ENCODE data around the gene PLK1. TPM values are rescaled to one million over a fixed set of nuclear protein-coding genes. Genes with fewer than 3 reads are reported as not detected.

Gene PLK1
- total RNA-seq, 2 experiments from 2014 or later = 0.84 to 0.85 TPM

GRCh38 chr16:23700509-23700908 is 21.8 kb downstream of the PLK1 start:
- Mint-ChIP-seq H3K4me3 (no peak overlapping the region), H3K36me3 (ENCODE audit: low read depth) (no peaks in the 10 kb centered on the region)
- TF ChIP-seq CTCF (IDR thresholded peaks at IDR 0.05) = no peak

GRCh38 chr16:23701045-23701444 is 22.4 kb downstream of the PLK1 start:
- Histone ChIP-seq H3K27ac (ENCODE audit: low read depth in 1 of 2, low read length in 2 of 2) (no peak overlapping the region), H3K36me3 (ENCODE audit: insufficient read depth, low read length) (no peaks in the 10 kb centered on the region), H3K4me1 (ENCODE audit: insufficient read depth, low read length) (peaks cover 8% of the 10 kb centered on the region), H3K27me3 (ENCODE audit: control insufficient read depth in 1 of 2, insufficient read depth in 2 of 2, low read length in 2 of 2) (peaks cover 0 to 4% of the 10 kb centered on the region in 2 experiments), H3K9me3 (ENCODE audit: control insufficient read depth in 1 of 2, insufficient read depth in 1 of 2, low read length in 2 of 2) (no peaks in the 10 kb centered on the region), H3K4me3 (ENCODE audit: low read length) (no peak overlapping the region)
- no peak overlapping the region for H3K4me3 Mint-ChIP-seq
- no peak for DNase-seq
- no peaks in the 10 kb centered on the region for H3K36me3 Mint-ChIP-seq (ENCODE audit: low read depth)
- H3K27me3 Mint-ChIP-seq = peaks cover 17% of the 10 kb centered on the region
- intact Hi-C loops (cut with DNase I, micrococcal nuclease) = loop anchor here in 1 of 2 experiments (5.0 kb wide), 1 partner anchor 51 kb away; no protein-coding TSS in a partner anchor
- peaks cover 3% of the 10 kb centered on the region for H3K9me3 Mint-ChIP-seq
- ChIA-PET CTCF (no interaction called here), POLR2A (no interaction called here)
- no peaks in the 10 kb centered on the region for H3K4me1 Mint-ChIP-seq (ENCODE audit: low read depth)
- H3K27ac Mint-ChIP-seq = no peak overlapping the region
- ATAC-seq (ENCODE audit: poor library complexity) = no peak
- TF ChIP-seq CTCF (IDR thresholded peaks at IDR 0.05) = no peak

More at GRCh38 chr16:23700509-23700908, 21.8 kb downstream of the PLK1 start:
- H3K4me3 ChIP-seq (ENCODE audit: low read length) = no peak overlapping the region
- peaks cover 11% of the 10 kb centered on the region for H3K27me3 Mint-ChIP-seq
- peaks cover 8% of the 10 kb centered on the region for H3K4me1 ChIP-seq (ENCODE audit: insufficient read depth, low read length)
- no peaks in the 10 kb centered on the region for H3K27me3 ChIP-seq (ENCODE audit: control insufficient read depth in 1 of 2, insufficient read depth in 2 of 2, low read length in 2 of 2)
- DNase-seq (no peak), ATAC-seq (ENCODE audit: poor library complexity) (no peak)
- no peaks in the 10 kb centered on the region for H3K9me3 ChIP-seq (ENCODE audit: control insufficient read depth in 1 of 2, insufficient read depth in 1 of 2, low read length in 2 of 2)
- H3K27ac ChIP-seq (ENCODE audit: low read depth in 1 of 2, low read length in 2 of 2) = no peak overlapping the region
- no peaks in the 10 kb centered on the region for H3K4me1 Mint-ChIP-seq (ENCODE audit: low read depth)
- intact Hi-C loops (cut with DNase I, micrococcal nuclease) = loop anchor here in 1 of 2 experiments (5.0 kb wide), 1 partner anchor 52 kb away; no protein-coding TSS in a partner anchor
- H3K9me3 Mint-ChIP-seq = peaks cover 3% of the 10 kb centered on the region
- ChIA-PET CTCF (no interaction called here), POLR2A (no interaction called here)
- no peak overlapping the region for H3K27ac Mint-ChIP-seq
- no peaks in the 10 kb centered on the region for H3K36me3 ChIP-seq (ENCODE audit: insufficient read depth, low read length)

GRCh38 chr16:23702951-23703350 is 24.3 kb downstream of the PLK1 start:
- H3K36me3 Mint-ChIP-seq (ENCODE audit: low read depth) = no peaks in the 10 kb centered on the region
- intact Hi-C loops (cut with DNase I, micrococcal nuclease) = loop anchor here in 1 of 2 experiments (5.0 kb wide), 1 partner anchor 49 kb away; no protein-coding TSS in a partner anchor
- H3K4me3 ChIP-seq (ENCODE audit: low read length) = no peak overlapping the region
- H3K4me1 Mint-ChIP-seq (ENCODE audit: low read depth) = no peaks in the 10 kb centered on the region
- peaks cover 0 to 4% of the 10 kb centered on the region in 2 experiments for H3K27me3 ChIP-seq (ENCODE audit: control insufficient read depth in 1 of 2, insufficient read depth in 2 of 2, low read length in 2 of 2)
- H3K27me3 Mint-ChIP-seq = peaks cover 26% of the 10 kb centered on the region
- peaks cover 3% of the 10 kb centered on the region for H3K9me3 Mint-ChIP-seq
- no peak overlapping the region for H3K4me3 Mint-ChIP-seq
- H3K27ac Mint-ChIP-seq = no peak overlapping the region
- H3K36me3 ChIP-seq (ENCODE audit: insufficient read depth, low read length) = no peaks in the 10 kb centered on the region
- H3K27ac ChIP-seq (ENCODE audit: low read depth in 1 of 2, low read length in 2 of 2) = no peak overlapping the region
- no peak for ATAC-seq (ENCODE audit: poor library complexity)
- POLR2A ChIA-PET = no interaction called here
- H3K9me3 ChIP-seq (ENCODE audit: control insufficient read depth in 1 of 2, insufficient read depth in 1 of 2, low read length in 2 of 2) = no peaks in the 10 kb centered on the region
- CTCF ChIA-PET = no interaction called here
- TF ChIP-seq CTCF (IDR thresholded peaks at IDR 0.05) = no peak
- no peak for DNase-seq
- peaks cover 8% of the 10 kb centered on the region for H3K4me1 ChIP-seq (ENCODE audit: insufficient read depth, low read length)

Data from CD4-positive, alpha-beta T cell (primary cell).